ENCODE data around the gene CCDC197.

DNA sequence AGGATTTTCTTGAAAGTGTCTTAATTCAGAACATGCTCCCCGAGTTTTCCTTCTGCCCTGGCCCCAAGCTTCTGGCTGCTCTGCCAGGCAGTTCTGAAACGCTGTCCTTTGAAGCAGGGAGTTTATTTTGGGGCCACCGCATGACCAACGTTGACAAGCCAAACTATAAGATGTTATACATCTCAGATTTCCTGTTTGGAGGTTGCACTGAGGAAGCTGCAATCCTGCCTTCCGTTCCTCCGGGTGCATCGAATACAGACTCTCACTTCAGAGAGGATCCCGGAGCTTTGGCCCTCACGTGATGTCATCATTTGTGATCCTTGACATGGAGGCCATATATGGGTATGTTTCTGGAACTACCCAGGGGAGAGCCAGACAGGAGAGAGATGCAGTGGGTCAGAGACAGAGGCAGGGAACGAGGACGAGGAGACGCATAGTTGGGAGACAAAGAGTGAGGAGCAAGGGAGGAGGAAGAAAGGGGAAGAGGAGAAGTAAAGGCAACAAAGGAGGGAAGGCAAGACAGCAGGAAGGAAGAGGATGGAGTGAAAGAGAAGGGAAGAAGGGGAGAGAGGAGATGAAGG, 20.5 kb upstream of the CCDC197 start, which contains the start of gene ASB2:
- TF ChIP-seq CTCF (IDR thresholded peaks at IDR 0.05) (no peak), POLR2A (IDR thresholded peaks at IDR 0.05) (no peak)

Data from prostate gland (tissue), 2 donors.